Progenitor cell of endocrine pancreas (in vitro differentiated cells): ENCODE results near the gene PEX10. TPM values are rescaled to one million over a fixed set of nuclear protein-coding genes. Genes with fewer than 3 reads are reported as not detected.
A peak's percentile ranks its signal among the peaks of the same experiment; 100 is the strongest.

Source experiments
- DNase-seq: peaks from one replicate; pipeline ENCODE4 v3.0.0; 2021; ENCODE audit warnings: low spot score; ENCODE audit not compliant: unreplicated experiment
- H3K27ac Mint-ChIP-seq: 2 replicates; pipeline ENCODE4 v1.8.0; 2021; ENCODE audit warnings: mild to moderate bottlenecking, moderate library complexity, mixed read lengths
- H3K27me3 Mint-ChIP-seq: 2 replicates; pipeline ENCODE4 v1.8.0; 2021; ENCODE audit warnings: mixed read lengths
- H3K36me3 Mint-ChIP-seq: 2 replicates; pipeline ENCODE4 v1.8.0; 2022; ENCODE audit warnings: mixed read lengths; ENCODE audit not compliant: insufficient read depth
- H3K4me1 Mint-ChIP-seq: 2 replicates; pipeline ENCODE4 v1.8.0; 2021; ENCODE audit warnings: low read depth, mixed read lengths
- H3K4me3 Mint-ChIP-seq: 2 replicates; pipeline ENCODE4 v1.8.0; 2021; ENCODE audit warnings: low read depth, mild to moderate bottlenecking, moderate library complexity, mixed read lengths
- H3K9me3 Mint-ChIP-seq: 2 replicates; pipeline ENCODE4 v1.8.0; 2021; ENCODE audit warnings: low read depth, mixed read lengths
- CTCF ChIP-seq: fragments of 200-600 bp; sonication (generic); IDR thresholded peaks from one replicate; pipeline ENCODE4 v1.5.0; 2021; ENCODE audit warnings: antibody characterized with exemption, mild to moderate bottlenecking; ENCODE audit not compliant: unreplicated experiment
- total RNA-seq: library from RNA; stranded (reverse); gene quantifications from 2 replicates; pipeline ENCODE4 v1.2.1, GENCODE V29; 2021

PEX10 gene
- total RNA-seq, 1 donor from 2014 or later, result 27.5 TPM

DNA sequence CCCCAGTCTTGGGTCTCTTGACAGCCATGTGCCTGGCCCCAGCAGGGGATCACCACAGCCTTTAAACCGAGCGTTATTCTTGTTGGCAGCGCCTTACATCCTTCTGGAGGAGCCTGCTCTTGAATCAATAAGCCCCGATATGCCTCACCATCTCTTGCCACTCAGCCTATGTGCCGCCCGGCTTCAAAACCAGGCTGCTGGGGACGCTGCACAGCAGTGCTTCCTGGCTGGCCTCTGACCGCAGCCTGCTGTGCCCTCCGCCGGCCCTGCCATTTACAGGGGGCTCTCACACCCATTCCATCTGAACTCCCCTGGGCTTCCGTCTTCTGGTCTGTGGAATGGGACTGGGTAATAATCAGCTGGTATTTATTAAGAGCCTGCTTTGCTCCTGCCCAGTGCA lies 3.0 kb upstream of the PEX10 start:
- H3K4me3 Mint-ChIP-seq, result no peak overlapping the region
- no peak for TF ChIP-seq CTCF
- peaks cover 31% of the 10 kb centered on the region for H3K27me3 Mint-ChIP-seq
- H3K4me1 Mint-ChIP-seq, result peaks cover 9% of the 10 kb centered on the region
- no peaks in the 10 kb centered on the region for H3K36me3 Mint-ChIP-seq
- H3K9me3 Mint-ChIP-seq, result no peaks in the 10 kb centered on the region
- H3K27ac Mint-ChIP-seq, result no peak overlapping the region
- DNase-seq, result no peak

DNA sequence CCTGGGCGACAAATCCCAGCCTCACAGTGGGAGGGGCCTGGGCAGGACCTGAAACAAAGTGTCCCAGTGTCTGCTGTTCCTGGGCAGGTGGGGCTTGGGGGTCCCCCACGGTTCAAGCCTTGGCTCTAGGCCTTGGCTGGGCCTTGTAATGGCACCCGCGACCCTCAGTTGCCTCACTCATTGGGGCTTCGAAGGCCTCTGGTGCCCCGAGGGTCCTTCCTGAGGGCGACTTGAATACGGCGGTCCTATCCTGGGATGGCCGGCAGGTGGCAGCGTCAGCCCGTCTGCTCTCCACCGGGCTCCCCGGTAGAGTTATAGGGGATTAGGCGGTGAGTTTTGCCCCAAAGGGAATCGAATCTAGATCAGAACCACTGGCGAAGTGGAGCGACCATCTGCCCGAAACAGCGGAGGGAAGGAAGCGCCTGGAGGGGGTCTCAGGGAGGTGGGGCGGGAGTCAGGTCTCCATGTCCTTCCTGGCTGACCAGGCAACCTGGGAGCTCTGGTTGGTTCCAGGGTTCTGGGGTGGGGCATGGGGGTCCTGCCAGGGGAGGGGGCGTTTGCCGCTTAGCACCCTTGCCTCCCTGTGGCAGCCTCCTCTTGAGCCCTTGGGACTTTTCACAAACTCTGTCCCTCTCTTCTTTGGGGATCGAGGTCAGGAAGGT lies 2.1 kb upstream of the PEX10 start:
- Mint-ChIP-seq H3K36me3 (no peaks in the 10 kb centered on the region), H3K9me3 (no peaks in the 10 kb centered on the region), H3K27ac (peak overlapping the region; percentile 92), H3K27me3 (peaks cover 31% of the 10 kb centered on the region), H3K4me3 (peak overlapping the region; percentile 76), H3K4me1 (peaks cover 9% of the 10 kb centered on the region)
- DNase-seq, result peak; percentile 71
- peak; percentile 92 for TF ChIP-seq CTCF

DNA sequence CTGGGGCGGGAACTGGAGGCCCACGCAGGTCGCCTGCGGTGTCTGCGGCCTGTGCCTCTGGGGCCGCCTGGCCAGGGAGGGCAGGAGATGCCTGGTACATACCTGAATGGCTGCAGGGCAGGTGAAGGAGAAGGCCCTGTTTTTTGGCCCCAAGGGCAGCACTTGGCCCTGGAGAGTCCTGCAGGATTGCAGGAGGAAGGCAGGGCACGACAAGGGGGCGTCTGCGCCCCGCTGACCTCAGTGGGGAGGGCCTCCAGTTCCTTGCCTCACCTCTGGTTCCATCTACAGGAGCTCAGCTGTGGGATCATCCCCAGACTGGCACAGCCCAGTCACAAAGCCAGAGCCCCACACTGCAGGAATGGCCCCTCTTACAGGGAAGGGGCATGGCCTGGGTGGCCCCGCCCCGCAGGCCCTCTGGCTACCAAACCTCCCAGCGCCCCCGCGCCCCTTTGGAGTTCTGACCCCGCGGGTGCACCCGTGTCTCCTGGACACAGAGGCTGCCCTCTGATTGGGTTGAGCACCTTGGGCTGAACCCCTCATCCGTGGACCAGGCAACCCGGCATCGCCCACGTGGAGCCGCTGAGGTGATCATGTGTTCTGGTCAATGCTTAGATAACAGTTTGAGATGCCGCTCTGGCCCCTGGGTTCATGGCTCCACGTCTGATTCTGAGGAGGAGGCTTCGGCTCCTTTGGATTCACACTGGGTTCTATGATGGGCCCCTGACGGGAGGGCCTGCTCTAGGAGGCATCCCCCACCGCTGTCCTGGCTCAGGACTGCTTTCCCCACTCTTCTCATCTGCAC lies 1.3 kb upstream of the PEX10 start:
- no peaks in the 10 kb centered on the region for H3K9me3 Mint-ChIP-seq
- H3K4me3 Mint-ChIP-seq, result peak overlapping the region; percentile 76
- H3K27ac Mint-ChIP-seq, result peak overlapping the region; percentile 92
- no peak for DNase-seq
- peaks cover 9% of the 10 kb centered on the region for H3K4me1 Mint-ChIP-seq
- peaks cover 2% of the 10 kb centered on the region for H3K36me3 Mint-ChIP-seq
- H3K27me3 Mint-ChIP-seq, result peaks cover 24% of the 10 kb centered on the region
- TF ChIP-seq CTCF, result no peak

- H3K4me3 Mint-ChIP-seq, result peak overlapping the region; percentile 44
- no peaks in the 10 kb centered on the region for H3K9me3 Mint-ChIP-seq
- peaks cover 19% of the 10 kb centered on the region for H3K27me3 Mint-ChIP-seq
- no peak for TF ChIP-seq CTCF
- DNase-seq, result no peak
- H3K36me3 Mint-ChIP-seq, result peaks cover 2% of the 10 kb centered on the region
- H3K27ac Mint-ChIP-seq, result no peak overlapping the region
- H3K4me1 Mint-ChIP-seq, result peaks cover 9% of the 10 kb centered on the region
Observed at GRCh38 chr1:2412773-2413494, 570 bp upstream of the PEX10 start.

DNA sequence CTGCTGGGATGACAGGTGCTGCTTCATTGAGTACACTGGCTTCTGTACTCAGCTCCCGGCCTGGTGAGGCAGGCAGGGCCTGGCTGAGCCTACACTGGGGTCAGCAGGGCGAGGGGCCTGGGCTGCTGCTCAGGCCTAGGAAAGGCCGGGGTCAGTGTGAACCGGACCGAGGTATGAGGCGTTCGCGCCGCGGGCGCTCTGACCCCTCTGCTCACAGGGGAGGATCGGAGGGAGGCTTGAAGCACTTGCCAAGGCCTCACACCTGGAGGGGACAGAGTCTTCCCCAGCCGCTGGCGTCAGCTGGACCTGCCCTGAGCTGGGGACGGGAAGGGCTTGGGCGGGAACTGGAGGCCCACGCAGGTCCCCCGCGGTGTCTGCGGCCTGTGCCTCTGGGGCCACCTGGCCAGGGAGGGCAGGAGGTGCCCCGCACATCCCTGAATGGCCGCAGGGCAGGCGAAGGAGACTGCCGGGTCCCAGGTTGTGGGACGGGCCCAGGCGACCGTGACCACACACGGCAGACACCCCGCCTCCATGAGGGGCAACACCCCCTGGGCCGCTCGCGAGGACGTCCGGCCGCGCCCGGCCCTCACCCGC lies 466 bp downstream of the PEX10 start:
- Mint-ChIP-seq H3K27ac (peak overlapping the region; percentile 92), H3K4me1 (peaks cover 9% of the 10 kb centered on the region), H3K4me3 (peak overlapping the region; percentile 84), H3K36me3 (peaks cover 2% of the 10 kb centered on the region), H3K27me3 (peaks cover 12% of the 10 kb centered on the region), H3K9me3 (no peaks in the 10 kb centered on the region)
- no peak for DNase-seq
- TF ChIP-seq CTCF, result no peak
